ENCODE results near the gene PPIL4. TPM values are rescaled to one million over a fixed set of nuclear protein-coding genes. Genes with fewer than 3 reads are reported as not detected.

The PPIL4 gene
- total and polyA plus RNA-seq, 8 donors = 6.5 to 14.2 (median 8.8) TPM

- TF ChIP-seq, protein P1, sequence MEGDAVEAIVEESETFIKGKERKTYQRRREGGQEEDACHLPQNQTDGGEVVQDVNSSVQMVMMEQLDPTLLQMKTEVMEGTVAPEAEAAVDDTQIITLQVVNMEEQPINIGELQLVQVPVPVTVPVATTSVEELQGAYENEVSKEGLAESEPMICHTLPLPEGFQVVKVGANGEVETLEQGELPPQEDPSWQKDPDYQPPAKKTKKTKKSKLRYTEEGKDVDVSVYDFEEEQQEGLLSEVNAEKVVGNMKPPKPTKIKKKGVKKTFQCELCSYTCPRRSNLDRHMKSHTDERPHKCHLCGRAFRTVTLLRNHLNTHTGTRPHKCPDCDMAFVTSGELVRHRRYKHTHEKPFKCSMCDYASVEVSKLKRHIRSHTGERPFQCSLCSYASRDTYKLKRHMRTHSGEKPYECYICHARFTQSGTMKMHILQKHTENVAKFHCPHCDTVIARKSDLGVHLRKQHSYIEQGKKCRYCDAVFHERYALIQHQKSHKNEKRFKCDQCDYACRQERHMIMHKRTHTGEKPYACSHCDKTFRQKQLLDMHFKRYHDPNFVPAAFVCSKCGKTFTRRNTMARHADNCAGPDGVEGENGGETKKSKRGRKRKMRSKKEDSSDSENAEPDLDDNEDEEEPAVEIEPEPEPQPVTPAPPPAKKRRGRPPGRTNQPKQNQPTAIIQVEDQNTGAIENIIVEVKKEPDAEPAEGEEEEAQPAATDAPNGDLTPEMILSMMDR (IDR thresholded peaks at IDR 0.05) = no peak
- H3K27ac ChIP-seq = no peak overlapping the region
- H3K4me1 ChIP-seq = peaks cover 11 to 19% (median 13%) of the 10 kb centered on the region in 3 donors
- DNase-seq (no peak), FAIRE-seq (no peak), ATAC-seq (no peak)
- no peaks in the 10 kb centered on the region for H3K36me3 ChIP-seq
- H3K4me3 ChIP-seq = no peak overlapping the region
- H3K9me3 ChIP-seq = no peaks in the 10 kb centered on the region
- intact Hi-C loops (cut with DNase I) = no loop called here
- no peaks in the 10 kb centered on the region for H3K27me3 ChIP-seq
- 73 to 76% methylated on average over 7 of the region's 7 CpGs for WGBS, 2 donors
Measured at GRCh38 chr6:149457316-149457884, 88.4 kb downstream of the PPIL4 start.

GRCh38 chr6:149456311-149457021, 89.4 kb downstream of the PPIL4 start:
- Histone ChIP-seq H3K9me3 (no peaks in the 10 kb centered on the region), H3K4me3 (no peak overlapping the region), H3K27me3 (no peaks in the 10 kb centered on the region), H3K36me3 (no peaks in the 10 kb centered on the region), H3K4me1 (peaks cover 11 to 19% (median 13%) of the 10 kb centered on the region in 3 donors), H3K27ac (no peak overlapping the region)
- FAIRE-seq (no peak), ATAC-seq (no peak), DNase-seq (no peak)
- 84 to 91% methylated on average over 45 to 49 of the region's 49 CpGs for WGBS, 2 donors
- intact Hi-C loops (cut with DNase I) = no loop called here
- TF ChIP-seq, protein P1 (IDR thresholded peaks at IDR 0.05) = no peak

DNA sequence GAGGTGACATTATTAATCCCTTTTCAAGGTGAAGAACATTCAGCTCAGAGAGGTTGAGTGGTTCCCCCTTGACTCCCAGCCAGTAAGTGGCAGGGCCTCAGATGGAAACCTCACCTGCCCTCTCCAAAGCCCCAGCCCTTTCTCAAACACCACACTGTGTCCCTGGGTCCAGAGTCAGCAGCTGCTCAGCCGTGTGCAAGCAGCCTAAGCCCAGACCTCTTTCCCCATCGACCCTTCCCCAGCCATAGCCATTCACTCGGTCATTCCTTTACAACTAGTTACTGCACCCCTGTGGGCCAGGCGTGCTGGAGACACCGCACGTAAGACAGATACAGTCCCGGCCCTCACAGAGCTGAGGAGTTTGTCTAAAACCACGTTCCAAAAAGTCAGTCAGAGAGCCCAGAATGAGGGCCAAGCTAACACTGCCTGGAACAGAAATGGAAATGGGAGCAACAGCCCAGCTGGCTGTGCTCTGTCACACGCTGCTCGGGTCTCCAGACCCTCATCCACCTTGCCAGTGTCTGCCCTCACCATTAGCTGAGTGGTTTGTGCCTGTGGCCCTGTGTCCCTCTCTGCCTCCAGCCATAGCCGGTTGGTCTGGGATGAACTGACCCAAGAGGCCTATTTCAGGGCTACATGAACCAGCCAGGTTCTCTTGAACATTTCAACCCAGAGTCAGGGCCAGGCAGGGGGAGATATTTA, 90.7 kb downstream of the PPIL4 start:
- Histone ChIP-seq H3K36me3 (no peaks in the 10 kb centered on the region), H3K9me3 (no peaks in the 10 kb centered on the region), H3K4me1 (peaks cover 11 to 19% (median 13%) of the 10 kb centered on the region in 3 donors), H3K27ac (peak overlapping the region; percentile 13 to 52 (median 34)), H3K4me3 (no peak overlapping the region), H3K27me3 (no peaks in the 10 kb centered on the region)
- FAIRE-seq = no peak
- intact Hi-C loops (cut with DNase I) = no loop called here
- peak; percentile 1 to 2 (median 2) for ATAC-seq
- TF ChIP-seq, protein P1 (IDR thresholded peaks at IDR 0.05) = no peak
- no peak for DNase-seq
- 84 to 85% methylated on average over 11 of the region's 11 CpGs for WGBS, 2 donors

Other genes starting within 250 kb of the PPIL4 start
- gene TAB2, start 228.3 kb downstream of the PPIL4 start, total RNA-seq = 10 to 100 TPM; 19.6 to 35.1 (median 23.8) TPM
- gene TAB2, start 228.3 kb downstream of the PPIL4 start, polyA plus RNA-seq = 10 to 100 TPM in 1 of 2 donors, 1 to 10 TPM in 1; 6.6 to 13.9 TPM
- 1 to 10 TPM in 1 of 6 donors, under 1 TPM in 5; 0.28 to 1.5 (median 0.90) TPM for gene SUMO4, start 145.8 kb downstream of the PPIL4 start, total RNA-seq
- under 1 TPM in 1 of 2 donors, not detected in 1; 0.09 TPM for gene SUMO4, start 145.8 kb downstream of the PPIL4 start, polyA plus RNA-seq
- gene ZC3H12D, start 61.0 kb downstream of the PPIL4 start, total RNA-seq = 1 to 10 TPM in 1 of 6 donors, under 1 TPM in 5; 0.08 to 1.1 (median 0.56) TPM
- gene ZC3H12D, start 61.0 kb downstream of the PPIL4 start, polyA plus RNA-seq = under 1 TPM; 0.16 to 0.23 TPM
- 10 to 100 TPM; 17.7 to 24.8 (median 22.6) TPM for gene GINM1, start 20.3 kb upstream of the PPIL4 start, total RNA-seq
- gene GINM1, start 20.3 kb upstream of the PPIL4 start, polyA plus RNA-seq = 10 to 100 TPM; 10.6 to 31.6 TPM
- 1 to 10 TPM; 3.5 to 6.5 (median 4.8) TPM for gene KATNA1, start 102.7 kb upstream of the PPIL4 start, total RNA-seq
- 1 to 10 TPM; 3.5 to 7.7 TPM for gene KATNA1, start 102.7 kb upstream of the PPIL4 start, polyA plus RNA-seq
- 10 to 100 TPM in 3 of 6 donors, 1 to 10 TPM in 3; 8.8 to 17.4 (median 10.4) TPM for gene LATS1, start 172.1 kb upstream of the PPIL4 start, total RNA-seq
- gene LATS1, start 172.1 kb upstream of the PPIL4 start, polyA plus RNA-seq = 1 to 10 TPM; 5.2 to 6.1 TPM
- 10 to 100 TPM; 13.1 to 21.0 (median 16.6) TPM for gene NUP43, start 200.5 kb upstream of the PPIL4 start, total RNA-seq
- gene NUP43, start 200.5 kb upstream of the PPIL4 start, polyA plus RNA-seq = 1 to 10 TPM; 7.2 to 7.8 TPM
- 10 to 100 TPM; 20.3 to 33.2 (median 26.9) TPM for gene PCMT1, start 203.7 kb upstream of the PPIL4 start, total RNA-seq
- 10 to 100 TPM in 1 of 2 donors, 1 to 10 TPM in 1; 9.7 to 35.6 TPM for gene PCMT1, start 203.7 kb upstream of the PPIL4 start, polyA plus RNA-seq